WERI-Rb-1 (cell line): ENCODE data around the gene LRATD1.

Experiments used
- DNase-seq: peaks from one replicate; pipeline ENCODE4 v3.0.0-alpha.2; 2020
- H3K27ac ChIP-seq: fragments of 250-450 bp; sonication (Bioruptor Pico); 2 replicates; pipeline ENCODE4 v1.5.1; 2020; ENCODE audit warnings: mild to moderate bottlenecking, moderate library complexity
- H3K27me3 ChIP-seq: fragments of 250-450 bp; sonication (Bioruptor Pico); 2 replicates; pipeline ENCODE4 v1.5.1; 2021; ENCODE audit warnings: mild to moderate bottlenecking, low read depth, moderate library complexity; ENCODE audit not compliant: insufficient read depth, severe bottlenecking
- H3K36me3 ChIP-seq: fragments of 250-450 bp; sonication (Bioruptor Pico); 2 replicates; pipeline ENCODE4 v1.5.1; 2020; ENCODE audit warnings: mild to moderate bottlenecking, moderate library complexity
- H3K4me3 ChIP-seq: 2 replicates; pipeline ENCODE4 v1.5.1; 2011; ENCODE audit warnings: low read depth, mild to moderate bottlenecking, control low read depth, low read length
- H3K9me3 ChIP-seq: fragments of 250-450 bp; sonication (Bioruptor Pico); 2 replicates; pipeline ENCODE4 v1.5.1; 2021; ENCODE audit warnings: mild to moderate bottlenecking, moderate library complexity; ENCODE audit not compliant: severe bottlenecking
- CTCF ChIP-seq: IDR thresholded peaks from 2 replicates; pipeline ENCODE4 v1.5.1; 2011; ENCODE audit warnings: low read depth, mild to moderate bottlenecking, control low read depth, inconsistent platforms, low read length

LRATD1 gene

GRCh38 chr2:14623237-14623636 lies 9.3 kb upstream of the LRATD1 start:
- no peak overlapping the region for H3K4me3 ChIP-seq
- no peaks in the 10 kb centered on the region for H3K27me3 ChIP-seq
- H3K27ac ChIP-seq, result no peak overlapping the region
- no peaks in the 10 kb centered on the region for H3K36me3 ChIP-seq
- DNase-seq, result no peak
- no peaks in the 10 kb centered on the region for H3K9me3 ChIP-seq
- TF ChIP-seq CTCF, result no peak

GRCh38 chr2:14626873-14627272 lies 5.6 kb upstream of the LRATD1 start:
- Histone ChIP-seq H3K36me3 (no peaks in the 10 kb centered on the region), H3K27ac (no peak overlapping the region), H3K4me3 (no peak overlapping the region), H3K27me3 (peaks cover under 1% of the 10 kb centered on the region), H3K9me3 (no peaks in the 10 kb centered on the region)
- no peak for DNase-seq
- TF ChIP-seq CTCF, result no peak

GRCh38 chr2:14628901-14629300 lies 3.6 kb upstream of the LRATD1 start:
- no peak for DNase-seq
- no peak for TF ChIP-seq CTCF

DNA sequence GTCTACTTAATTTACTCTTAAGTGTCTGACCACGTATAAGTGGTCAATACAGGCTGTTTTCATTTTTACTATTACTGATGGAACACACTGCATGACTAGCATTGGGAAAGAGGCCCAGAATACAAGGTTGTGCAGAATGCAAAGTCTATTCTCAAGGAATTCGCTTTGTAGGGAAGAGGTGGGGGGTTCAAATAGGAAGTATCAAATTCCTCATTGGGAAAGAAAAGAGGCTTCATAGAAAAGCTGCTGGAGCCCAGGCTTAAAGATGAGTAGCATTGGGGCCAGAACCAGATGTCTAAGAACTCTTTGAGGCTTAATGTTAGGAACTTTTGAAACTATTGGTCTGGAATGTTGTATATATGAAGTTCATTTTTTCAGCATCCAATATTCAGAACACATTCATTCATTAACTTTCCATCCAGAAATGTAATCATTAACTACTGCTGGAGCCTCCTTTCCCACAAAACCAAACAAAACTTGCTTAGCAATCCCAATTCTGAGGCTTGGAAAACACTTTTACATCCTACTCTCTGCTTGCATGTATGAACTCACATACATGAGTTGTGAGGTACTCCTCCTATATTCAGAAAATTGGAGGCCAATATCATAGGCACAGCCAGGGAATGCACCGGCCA lies 994 bp upstream of the LRATD1 start:
- DNase-seq, result no peak
- no peak for TF ChIP-seq CTCF
- Histone ChIP-seq H3K9me3 (no peaks in the 10 kb centered on the region), H3K27ac (no peak overlapping the region), H3K27me3 (peaks cover 5% of the 10 kb centered on the region), H3K36me3 (no peaks in the 10 kb centered on the region), H3K4me3 (peak overlapping the region; percentile 71)

More at GRCh38 chr2:14628901-14629300, 3.6 kb upstream of the LRATD1 start:
- no peak overlapping the region for H3K4me3 ChIP-seq
- H3K36me3 ChIP-seq, result no peaks in the 10 kb centered on the region
- H3K27ac ChIP-seq, result no peak overlapping the region
- no peaks in the 10 kb centered on the region for H3K9me3 ChIP-seq
- H3K27me3 ChIP-seq, result peaks cover 5% of the 10 kb centered on the region

DNA sequence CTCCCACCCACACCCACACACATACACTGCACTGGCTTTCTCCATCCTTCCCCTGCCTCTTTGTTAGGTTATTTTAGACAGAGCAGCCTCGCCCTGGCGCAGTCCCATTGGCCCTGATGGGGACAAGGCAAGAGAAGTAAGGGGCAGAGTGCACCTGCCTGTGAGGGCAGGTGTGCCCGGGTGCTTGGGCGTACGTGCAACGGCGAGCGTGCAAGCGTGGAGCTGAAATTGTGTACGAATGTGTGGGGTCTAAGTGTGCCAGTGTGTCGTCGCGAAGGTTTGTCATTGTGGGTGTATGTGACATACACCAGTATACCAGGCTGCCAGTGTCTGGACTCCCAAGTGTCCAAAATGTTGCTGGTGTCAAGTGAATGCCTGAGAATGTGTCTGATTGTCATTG lies 544 bp downstream of the LRATD1 start:
- Histone ChIP-seq H3K27me3 (peaks cover 5% of the 10 kb centered on the region), H3K4me3 (peak overlapping the region; percentile 71)
- DNase-seq, result peak; percentile 21

More for the DNA sequence above, 544 bp downstream of the LRATD1 start:
- H3K9me3 ChIP-seq, result no peaks in the 10 kb centered on the region
- TF ChIP-seq CTCF, result no peak
- no peak overlapping the region for H3K27ac ChIP-seq
- H3K36me3 ChIP-seq, result no peaks in the 10 kb centered on the region
